NCI-H1436 (cell line): Measurements from ENCODE around the gene ATP6V1G3.
A peak's percentile ranks its signal among the peaks of the same experiment; 100 is the strongest.
"Not testable (repeated sequence)": the region's sequence is repeated elsewhere in the genome, so short reads cannot be mapped to it uniquely, and the experiment has no call there.

ENCODE experiments used
- DNase-seq: peaks from one replicate; lab custom pipeline; 2025; lab: John Stamatoyannopoulos, UW

Gene ATP6V1G3, protein sequence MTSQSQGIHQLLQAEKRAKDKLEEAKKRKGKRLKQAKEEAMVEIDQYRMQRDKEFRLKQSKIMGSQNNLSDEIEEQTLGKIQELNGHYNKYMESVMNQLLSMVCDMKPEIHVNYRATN

DNA sequence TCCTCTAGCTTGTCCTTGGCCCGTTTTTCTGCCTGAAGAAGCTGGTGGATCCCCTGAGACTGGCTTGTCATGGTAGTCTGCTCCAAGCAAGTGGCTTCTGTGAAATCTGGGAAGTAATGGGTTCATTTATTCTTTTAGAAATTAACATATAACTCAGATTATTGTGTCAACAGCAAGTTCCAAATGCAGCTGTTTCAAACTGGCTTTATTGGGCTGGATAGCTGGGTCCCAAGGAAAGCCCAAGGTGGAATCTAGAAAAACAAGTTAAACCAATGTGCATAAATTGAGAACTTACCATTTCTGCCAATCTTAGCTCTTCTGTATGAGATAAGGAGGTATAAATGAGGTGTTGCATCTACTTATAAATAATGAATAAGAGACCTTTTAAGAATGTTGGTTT lies at the start of gene ATP6V1G3:
ATP6V1G3 (minus strand) TSS at position 101 of the 400 bp plus-strand sequence; CDS start at position 71, 30 bp downstream.
- no peak for DNase-seq

DNA sequence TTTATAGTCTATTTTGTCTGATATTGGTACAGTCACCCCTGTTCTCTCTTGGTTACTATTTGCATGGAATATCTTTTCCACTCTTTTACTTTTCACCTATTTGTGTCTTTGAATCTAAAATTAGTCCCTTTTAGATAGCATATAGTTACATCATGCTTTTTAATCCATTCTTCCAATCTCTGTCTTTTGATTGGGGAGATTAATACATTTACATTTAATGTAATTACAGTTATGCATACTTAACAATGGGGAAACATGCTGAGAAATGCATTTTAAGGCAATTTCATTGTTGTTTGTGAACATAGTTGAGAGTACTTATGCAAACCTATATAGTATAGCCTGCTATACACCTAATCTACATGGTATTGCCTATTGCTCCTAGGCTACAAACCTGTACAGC lies 48.4 kb upstream of the ATP6V1G3 start:
- DNase-seq: no peak

DNA sequence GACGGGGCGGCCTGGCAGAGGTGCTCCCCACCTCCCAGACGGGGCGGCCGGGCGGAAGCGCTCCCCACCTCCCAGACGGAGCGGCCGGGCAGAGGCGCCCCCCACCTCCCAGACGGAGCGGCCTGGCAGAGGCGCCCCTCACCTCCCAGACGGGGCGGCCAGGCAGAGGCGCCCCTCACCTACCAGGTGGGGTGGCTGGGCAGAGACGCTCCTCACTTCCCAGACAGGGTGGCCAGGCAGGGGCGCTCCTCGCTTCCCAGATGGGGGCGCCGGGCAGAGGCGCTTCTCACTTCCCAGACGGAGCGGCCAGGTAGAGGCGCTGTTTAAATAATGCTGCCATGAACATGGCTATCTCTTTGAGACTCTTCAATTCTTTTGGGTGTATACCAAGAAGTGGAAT lies 43.7 kb upstream of the ATP6V1G3 start:
- no peak for DNase-seq

DNA sequence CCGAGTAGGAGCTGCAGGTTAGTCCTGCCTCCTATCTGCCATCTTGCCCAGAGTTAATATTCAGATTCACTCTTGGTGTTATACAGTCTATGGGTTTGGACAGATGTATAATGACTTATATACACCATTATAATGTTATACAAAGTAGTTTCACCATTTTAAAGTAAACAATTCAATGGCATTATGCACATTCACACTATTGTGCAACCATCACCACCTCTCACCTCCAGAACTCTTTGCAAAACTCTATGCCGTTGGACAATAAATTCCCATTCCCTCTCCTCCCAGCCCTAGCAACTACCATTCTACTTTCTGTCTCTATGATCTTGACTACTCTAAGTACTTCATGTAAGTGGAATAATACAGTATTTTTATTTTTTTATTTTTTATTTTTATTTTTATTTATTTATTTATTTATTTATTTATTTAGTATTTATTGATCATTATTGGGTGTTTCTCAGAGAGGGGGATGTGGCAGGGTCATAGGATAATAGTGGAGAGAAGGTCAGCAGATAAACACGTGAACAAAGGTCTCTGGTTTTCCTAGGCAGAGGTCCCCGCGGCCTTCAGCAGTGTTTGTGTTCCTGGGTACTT lies 42.8 kb upstream of the ATP6V1G3 start:
- DNase-seq: not testable (repeated sequence)

GRCh38 chr1:198577444-198577843 lies 37.0 kb upstream of the ATP6V1G3 start:
- no peak for DNase-seq

DNA sequence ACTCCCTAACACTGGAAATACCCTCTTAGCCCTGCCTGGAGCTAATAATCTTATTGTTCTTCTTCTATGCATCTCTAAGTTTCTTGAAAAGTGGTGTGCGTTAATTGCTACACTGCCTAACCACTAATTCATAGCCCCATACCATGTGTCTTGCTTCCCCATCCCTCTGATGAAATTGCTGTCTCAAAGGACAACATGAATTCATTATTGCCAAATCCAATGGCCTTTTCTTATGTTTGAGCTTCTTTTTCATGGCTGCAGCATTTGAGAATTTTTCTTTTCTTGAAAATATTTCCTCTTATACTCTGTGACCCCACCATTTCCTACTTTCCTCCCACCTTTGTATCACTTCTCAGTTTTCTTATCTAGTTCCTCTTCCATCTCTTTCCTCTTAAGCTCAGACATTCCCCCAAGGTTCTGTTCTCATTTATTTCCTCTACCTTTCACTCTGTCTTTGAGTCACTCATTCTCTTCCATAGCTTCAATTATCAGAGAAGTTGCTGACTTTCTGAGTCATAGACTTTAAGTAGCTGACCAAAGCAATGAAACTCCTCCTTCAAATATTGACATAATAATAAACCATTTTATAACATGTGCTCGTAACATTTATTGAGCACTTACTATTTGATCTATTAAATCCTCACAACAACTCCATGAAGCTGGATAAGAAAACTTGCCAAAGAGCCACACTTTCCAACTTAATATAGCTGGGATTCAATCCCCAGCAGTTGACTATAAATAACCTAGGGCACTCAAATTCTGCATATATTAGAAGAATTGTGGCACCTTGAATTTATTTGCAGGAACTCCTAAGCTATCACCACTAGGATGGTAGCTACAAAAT lies 35.5 kb upstream of the ATP6V1G3 start:
- no peak for DNase-seq

DNA sequence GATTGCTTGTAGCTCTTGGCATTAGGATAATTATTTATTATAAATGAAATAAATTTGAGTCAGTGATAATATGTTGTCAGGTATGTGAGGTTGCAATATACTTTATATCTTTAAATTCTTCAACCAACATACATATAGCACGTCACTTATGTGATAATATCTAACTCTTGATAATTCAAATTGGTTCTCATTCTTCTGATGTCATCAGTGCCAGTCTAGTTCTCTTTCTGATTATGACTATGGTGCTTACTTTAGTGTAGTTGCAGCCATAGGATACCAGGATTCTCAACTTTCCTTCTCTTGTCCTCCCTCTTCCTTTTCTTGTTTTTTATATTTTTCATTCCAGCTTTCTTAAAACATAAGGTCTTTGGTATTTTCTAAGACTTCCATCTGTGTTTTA lies 34.8 kb upstream of the ATP6V1G3 start:
- no peak for DNase-seq

- no peak for DNase-seq
Observed at GRCh38 chr1:198574325-198574724, 33.8 kb upstream of the ATP6V1G3 start.

DNA sequence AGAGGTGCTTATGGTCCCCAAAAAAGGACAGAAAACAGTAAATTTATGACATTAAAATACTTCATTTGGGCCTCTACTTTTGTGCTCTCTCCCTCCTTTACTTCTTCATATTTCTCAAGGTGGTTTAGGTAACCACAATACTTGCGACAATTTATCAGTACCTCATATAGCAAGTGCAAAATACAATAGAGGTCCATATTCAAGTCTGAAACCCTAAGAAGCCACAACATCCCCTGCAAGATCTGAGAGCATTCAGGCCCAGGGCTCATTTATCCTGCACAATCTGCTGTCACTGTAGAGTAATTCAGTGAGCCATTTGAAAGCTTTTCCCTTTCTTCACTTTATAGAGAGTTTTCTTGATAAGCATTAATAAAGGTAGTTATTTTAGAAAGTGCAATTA lies 24.2 kb upstream of the ATP6V1G3 start:
- no peak for DNase-seq

GRCh38 chr1:198564157-198564556 lies 23.7 kb upstream of the ATP6V1G3 start:
- DNase-seq: no peak

- DNase-seq: no peak
Observed at GRCh38 chr1:198563583-198563982, 23.1 kb upstream of the ATP6V1G3 start.

DNA sequence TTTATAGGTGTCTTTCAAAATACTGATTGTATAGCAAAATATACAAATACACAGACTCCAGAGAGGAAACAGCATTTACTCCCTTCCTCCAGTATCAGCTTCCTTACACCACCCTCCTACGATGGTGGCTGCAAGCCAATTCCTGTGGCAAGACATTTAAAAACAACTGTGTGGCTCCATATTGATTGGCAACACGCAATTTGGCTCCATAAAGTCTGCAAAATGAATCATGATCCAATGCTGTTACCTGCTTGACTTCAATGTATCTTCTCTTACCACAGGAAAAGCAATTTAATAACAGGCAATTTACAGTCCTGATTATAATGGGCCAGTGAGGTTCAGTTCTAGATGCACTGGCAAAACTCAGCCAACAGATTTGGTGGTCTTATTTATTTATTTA lies 19.7 kb upstream of the ATP6V1G3 start:
- DNase-seq: peak; percentile 18

DNA sequence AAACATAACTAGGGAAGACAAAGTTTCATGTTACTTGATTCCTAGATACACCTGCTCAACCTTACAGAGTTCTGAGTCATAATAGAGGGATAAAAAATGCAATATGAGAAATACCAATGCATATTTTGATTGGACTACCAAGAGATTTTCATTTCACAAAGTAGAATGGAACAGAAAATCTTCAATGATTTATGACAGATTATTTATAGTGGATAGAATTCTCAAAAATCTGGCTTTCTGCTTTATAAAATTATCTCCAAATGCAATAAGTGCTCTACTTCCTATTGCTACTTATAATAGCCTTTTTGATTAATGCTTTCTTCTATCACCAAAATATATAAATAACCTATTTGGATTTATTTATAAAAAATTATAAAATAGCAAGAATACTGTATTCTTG lies 18.9 kb upstream of the ATP6V1G3 start:
- no peak for DNase-seq

GRCh38 chr1:198558402-198558801 lies 17.9 kb upstream of the ATP6V1G3 start:
- no peak for DNase-seq

DNA sequence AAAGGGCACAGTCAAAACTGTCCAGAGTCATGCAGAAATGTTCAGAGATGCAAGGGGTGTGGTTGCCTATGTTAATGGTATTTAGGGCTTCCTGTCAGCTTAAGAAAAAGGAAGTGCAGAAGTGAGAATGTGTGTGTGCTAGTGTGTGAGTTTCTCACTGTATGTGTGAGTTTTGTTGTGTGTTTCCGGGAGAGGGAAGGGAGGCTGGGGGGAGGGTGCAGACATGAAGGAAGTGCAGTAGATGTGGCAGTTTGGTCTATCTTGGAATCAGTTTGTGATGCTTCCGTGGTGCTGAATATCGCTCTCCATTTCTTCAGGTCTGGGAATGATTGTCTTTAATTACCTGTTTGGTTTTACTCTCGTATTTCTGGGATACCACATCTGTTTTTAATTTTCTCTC lies 16.5 kb upstream of the ATP6V1G3 start:
- no peak for DNase-seq

- no peak for DNase-seq
Observed at GRCh38 chr1:198552668-198553416, 12.4 kb upstream of the ATP6V1G3 start.

GRCh38 chr1:198550941-198551524 lies 10.6 kb upstream of the ATP6V1G3 start:
- DNase-seq: no peak

DNA sequence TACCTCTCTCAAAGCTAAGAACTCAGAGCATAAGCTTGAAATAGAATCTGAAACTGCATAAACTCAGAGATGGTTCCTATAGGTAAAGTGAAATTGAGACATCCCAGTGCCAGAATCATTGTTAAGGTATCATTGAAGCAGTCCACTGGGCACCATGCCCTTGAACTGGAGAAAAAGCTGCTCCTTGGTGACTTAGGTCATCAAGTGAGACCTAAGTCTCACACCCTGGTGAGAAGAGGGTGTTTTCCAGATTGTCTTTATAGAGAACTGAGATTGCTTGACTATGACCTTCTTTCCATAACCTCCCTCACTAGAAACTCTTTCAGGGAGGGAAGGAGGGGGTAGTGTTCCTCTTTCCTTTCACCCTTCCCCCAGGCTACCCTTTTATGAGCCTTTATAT lies 9.4 kb upstream of the ATP6V1G3 start:
- no peak for DNase-seq

DNA sequence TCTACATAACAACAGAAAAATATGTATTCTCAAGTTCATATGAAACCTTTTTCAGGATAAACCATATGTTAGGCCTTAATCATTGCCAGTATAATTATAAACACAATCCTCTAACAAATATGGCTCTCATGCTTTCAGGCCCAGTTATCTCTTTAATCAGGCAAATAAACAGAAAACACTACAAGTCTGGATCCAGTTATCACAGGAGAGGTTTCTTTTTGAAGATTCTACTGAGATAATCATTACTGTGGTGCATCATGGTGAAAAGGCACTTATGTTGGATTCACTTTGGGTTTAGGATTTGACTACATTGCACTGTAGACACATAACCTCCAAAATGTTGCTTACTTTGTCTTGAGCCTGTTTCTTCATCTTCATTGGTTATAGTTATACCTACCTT lies 8.4 kb upstream of the ATP6V1G3 start:
- no peak for DNase-seq

DNA sequence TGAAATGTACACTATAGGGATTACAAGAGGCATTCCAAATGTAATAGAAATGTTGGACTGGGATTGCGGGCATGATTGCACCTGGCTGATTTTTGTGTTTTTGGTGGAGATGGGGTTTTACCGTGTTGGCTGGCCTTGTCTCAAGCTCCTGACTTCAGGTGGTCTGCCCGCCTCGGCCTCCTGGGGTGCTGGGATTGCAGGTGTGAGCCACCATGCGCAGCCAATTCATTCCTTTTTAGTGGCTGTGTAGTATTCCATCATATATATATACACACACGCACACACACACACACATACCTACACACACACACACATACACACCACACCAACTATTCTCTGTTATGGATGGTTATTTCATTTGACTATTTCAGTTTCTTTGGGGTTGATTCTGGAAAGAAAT lies 4.7 kb upstream of the ATP6V1G3 start:
- DNase-seq: no peak

DNA sequence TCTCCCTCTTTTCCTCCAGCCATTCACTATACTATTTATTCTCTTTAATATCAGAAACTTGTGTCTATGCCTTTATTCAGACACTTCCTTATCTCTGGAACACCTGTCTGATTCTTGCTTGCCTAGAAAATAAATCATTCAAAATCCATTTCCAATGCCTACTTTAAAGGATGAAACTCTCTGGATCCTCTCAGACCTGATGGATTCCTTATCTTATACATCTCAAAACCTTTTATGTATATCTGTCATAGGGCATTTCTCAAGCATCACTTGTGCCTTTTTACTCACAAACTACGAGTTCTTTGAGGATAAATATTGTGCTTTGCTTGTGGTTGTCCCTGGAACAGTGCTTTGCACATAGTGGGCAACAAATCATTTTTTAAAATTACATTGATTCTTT lies 3.8 kb upstream of the ATP6V1G3 start:
- DNase-seq: no peak

- DNase-seq: no peak
Observed at GRCh38 chr1:198543670-198544260, 3.3 kb upstream of the ATP6V1G3 start.
